ENCODE data around the gene CRB3. TPM values are rescaled to one million over a fixed set of nuclear protein-coding genes. Genes with fewer than 3 reads are reported as not detected.

The CRB3 gene
- total and polyA plus RNA-seq, 9 donors: 0.33 to 30.1 (median 1.4) TPM; not detected in 2

GRCh38 chr19:6476155-6476895 is 12.3 kb downstream of the CRB3 start:
- Histone ChIP-seq H3K27ac (no peak overlapping the region), H3K4me1 (ENCODE audit: insufficient read depth) (peaks cover 5% of the 10 kb centered on the region), H3K27me3 (no peaks in the 10 kb centered on the region), H3K4me3 (no peak overlapping the region), H3K9me3 (no peaks in the 10 kb centered on the region), H3K36me3 (no peaks in the 10 kb centered on the region)
- no peak for TF ChIP-seq CTCF (IDR thresholded peaks at IDR 0.05)
- TF ChIP-seq EP300 (IDR thresholded peaks at IDR 0.05): no peak
- intact Hi-C loops (cut with DNase I): no loop called here
- WGBS, 3 donors: 2 to 5% (median 3%) methylated on average over 18 to 33 of the region's 33 CpGs
- peak; percentile 30 to 62 (median 46) for DNase-seq

- H3K9me3 ChIP-seq: no peaks in the 10 kb centered on the region
- no peak overlapping the region for H3K4me3 ChIP-seq
- 12 to 19% (median 14%) methylated on average over 24 to 29 of the region's 29 CpGs for WGBS, 3 donors
- TF ChIP-seq EP300 (IDR thresholded peaks at IDR 0.05) (no peak), POLR2A (IDR thresholded peaks at IDR 0.05) (no peak), CTCF (IDR thresholded peaks at IDR 0.05) (no peak)
- no peaks in the 10 kb centered on the region for H3K36me3 ChIP-seq
- no peaks in the 10 kb centered on the region for H3K27me3 ChIP-seq
- H3K27ac ChIP-seq: no peak overlapping the region
- peaks cover 5% of the 10 kb centered on the region for H3K4me1 ChIP-seq (ENCODE audit: insufficient read depth)
- no peak for DNase-seq
- intact Hi-C loops (cut with DNase I): no loop called here
These were observed 12.9 kb downstream of the CRB3 start for GRCh38 chr19:6476896-6477431.

GRCh38 chr19:6478815-6479214 is 14.7 kb downstream of the CRB3 start:
- Histone ChIP-seq H3K36me3 (no peaks in the 10 kb centered on the region), H3K9me3 (no peaks in the 10 kb centered on the region), H3K4me3 (no peak overlapping the region), H3K4me1 (ENCODE audit: insufficient read depth) (peaks cover 5% of the 10 kb centered on the region), H3K27ac (no peak overlapping the region), H3K27me3 (no peaks in the 10 kb centered on the region)
- no peak for TF ChIP-seq POLR2A (IDR thresholded peaks at IDR 0.05)
- no peak for TF ChIP-seq CTCF (IDR thresholded peaks at IDR 0.05)
- TF ChIP-seq EP300 (IDR thresholded peaks at IDR 0.05): no peak
- DNase-seq: no peak
- WGBS, 3 donors: 75 to 92% (median 83%) methylated on average over 13 of the region's 13 CpGs
- intact Hi-C loops (cut with DNase I): no loop called here

GRCh38 chr19:6479836-6480398 is 15.8 kb downstream of the CRB3 start:
- no peaks in the 10 kb centered on the region for H3K9me3 ChIP-seq
- 48 to 57% (median 51%) methylated on average over 7 of the region's 7 CpGs for whole genome bisulfite sequencing, 3 donors
- no peak overlapping the region for H3K27ac ChIP-seq
- no peak overlapping the region for H3K4me3 ChIP-seq
- no peak for DNase-seq
- H3K36me3 ChIP-seq: no peaks in the 10 kb centered on the region
- intact Hi-C loops (cut with DNase I): no loop called here
- H3K27me3 ChIP-seq: no peaks in the 10 kb centered on the region
- TF ChIP-seq POLR2A (IDR thresholded peaks at IDR 0.05) (no peak), CTCF (IDR thresholded peaks at IDR 0.05) (no peak), EP300 (IDR thresholded peaks at IDR 0.05) (no peak)
- peaks cover 5% of the 10 kb centered on the region for H3K4me1 ChIP-seq (ENCODE audit: insufficient read depth)

All from ovary (tissue), 9 donors.